ENCODE measurements around the gene RHOBTB3.

DNA sequence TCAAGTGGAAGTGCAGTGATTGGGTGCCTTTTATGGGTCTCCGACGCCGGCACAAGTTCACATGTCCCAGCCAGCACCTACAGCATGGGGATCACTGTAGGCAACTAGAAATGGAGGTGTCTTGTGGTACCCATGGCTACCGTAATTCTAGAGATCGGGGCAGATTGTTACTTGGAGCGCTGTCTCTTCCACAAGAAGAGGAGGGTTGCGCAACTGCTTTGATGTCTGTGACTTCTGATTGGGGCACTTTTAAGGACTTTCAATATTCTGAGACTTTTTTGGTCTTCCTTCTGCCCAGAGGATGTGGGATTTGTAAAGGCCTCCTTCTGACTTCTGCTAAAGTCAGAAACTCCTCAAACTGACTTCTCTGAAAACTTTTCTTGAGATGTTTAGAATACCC is 49.5 kb downstream of the RHOBTB3 start:
- no peak for TF ChIP-seq ZFX (IDR thresholded peaks at IDR 0.05)
- TF ChIP-seq FOSL1 (IDR thresholded peaks at IDR 0.05; ENCODE audit: low read depth) = no peak
- TF ChIP-seq EZH2 (IDR thresholded peaks at IDR 0.05) = no peak
- TF ChIP-seq, protein P1, sequence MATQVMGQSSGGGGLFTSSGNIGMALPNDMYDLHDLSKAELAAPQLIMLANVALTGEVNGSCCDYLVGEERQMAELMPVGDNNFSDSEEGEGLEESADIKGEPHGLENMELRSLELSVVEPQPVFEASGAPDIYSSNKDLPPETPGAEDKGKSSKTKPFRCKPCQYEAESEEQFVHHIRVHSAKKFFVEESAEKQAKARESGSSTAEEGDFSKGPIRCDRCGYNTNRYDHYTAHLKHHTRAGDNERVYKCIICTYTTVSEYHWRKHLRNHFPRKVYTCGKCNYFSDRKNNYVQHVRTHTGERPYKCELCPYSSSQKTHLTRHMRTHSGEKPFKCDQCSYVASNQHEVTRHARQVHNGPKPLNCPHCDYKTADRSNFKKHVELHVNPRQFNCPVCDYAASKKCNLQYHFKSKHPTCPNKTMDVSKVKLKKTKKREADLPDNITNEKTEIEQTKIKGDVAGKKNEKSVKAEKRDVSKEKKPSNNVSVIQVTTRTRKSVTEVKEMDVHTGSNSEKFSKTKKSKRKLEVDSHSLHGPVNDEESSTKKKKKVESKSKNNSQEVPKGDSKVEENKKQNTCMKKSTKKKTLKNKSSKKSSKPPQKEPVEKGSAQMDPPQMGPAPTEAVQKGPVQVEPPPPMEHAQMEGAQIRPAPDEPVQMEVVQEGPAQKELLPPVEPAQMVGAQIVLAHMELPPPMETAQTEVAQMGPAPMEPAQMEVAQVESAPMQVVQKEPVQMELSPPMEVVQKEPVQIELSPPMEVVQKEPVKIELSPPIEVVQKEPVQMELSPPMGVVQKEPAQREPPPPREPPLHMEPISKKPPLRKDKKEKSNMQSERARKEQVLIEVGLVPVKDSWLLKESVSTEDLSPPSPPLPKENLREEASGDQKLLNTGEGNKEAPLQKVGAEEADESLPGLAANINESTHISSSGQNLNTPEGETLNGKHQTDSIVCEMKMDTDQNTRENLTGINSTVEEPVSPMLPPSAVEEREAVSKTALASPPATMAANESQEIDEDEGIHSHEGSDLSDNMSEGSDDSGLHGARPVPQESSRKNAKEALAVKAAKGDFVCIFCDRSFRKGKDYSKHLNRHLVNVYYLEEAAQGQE (IDR thresholded peaks at IDR 0.05; ENCODE audit: low read depth) = no peak
- TF ChIP-seq SIN3A (IDR thresholded peaks at IDR 0.05; ENCODE audit: low read depth) = no peak
